Hindlimb muscle (tissue), 1 donor: Measurements from ENCODE around the gene C1QTNF6. TPM values are rescaled to one million over a fixed set of nuclear protein-coding genes. Genes with fewer than 3 reads are reported as not detected.
A peak's percentile ranks its signal among the peaks of the same experiment; 100 is the strongest.
"Not testable (repeated sequence)": the region's sequence is repeated elsewhere in the genome, so short reads cannot be mapped to it uniquely, and the experiment has no call there.

ENCODE experiments used
- DNase-seq: peaks from one replicate; pipeline ENCODE4 v3.0.0-alpha.2; 2013
- polyA plus RNA-seq: library from polyadenylated mRNA; unstranded; fragments of 120-200 nt; gene quantifications from one replicate; pipeline ENCODE4 v1.2.1, GENCODE V29; 2013; ENCODE audit not compliant: insufficient read length

C1QTNF6 gene
- polyA plus RNA-seq, 1 donor, result 17.7 TPM

GRCh38 chr22:37176464-37177061 is 11.5 kb downstream of the C1QTNF6 start:
- peak; percentile 93 for DNase-seq

DNA sequence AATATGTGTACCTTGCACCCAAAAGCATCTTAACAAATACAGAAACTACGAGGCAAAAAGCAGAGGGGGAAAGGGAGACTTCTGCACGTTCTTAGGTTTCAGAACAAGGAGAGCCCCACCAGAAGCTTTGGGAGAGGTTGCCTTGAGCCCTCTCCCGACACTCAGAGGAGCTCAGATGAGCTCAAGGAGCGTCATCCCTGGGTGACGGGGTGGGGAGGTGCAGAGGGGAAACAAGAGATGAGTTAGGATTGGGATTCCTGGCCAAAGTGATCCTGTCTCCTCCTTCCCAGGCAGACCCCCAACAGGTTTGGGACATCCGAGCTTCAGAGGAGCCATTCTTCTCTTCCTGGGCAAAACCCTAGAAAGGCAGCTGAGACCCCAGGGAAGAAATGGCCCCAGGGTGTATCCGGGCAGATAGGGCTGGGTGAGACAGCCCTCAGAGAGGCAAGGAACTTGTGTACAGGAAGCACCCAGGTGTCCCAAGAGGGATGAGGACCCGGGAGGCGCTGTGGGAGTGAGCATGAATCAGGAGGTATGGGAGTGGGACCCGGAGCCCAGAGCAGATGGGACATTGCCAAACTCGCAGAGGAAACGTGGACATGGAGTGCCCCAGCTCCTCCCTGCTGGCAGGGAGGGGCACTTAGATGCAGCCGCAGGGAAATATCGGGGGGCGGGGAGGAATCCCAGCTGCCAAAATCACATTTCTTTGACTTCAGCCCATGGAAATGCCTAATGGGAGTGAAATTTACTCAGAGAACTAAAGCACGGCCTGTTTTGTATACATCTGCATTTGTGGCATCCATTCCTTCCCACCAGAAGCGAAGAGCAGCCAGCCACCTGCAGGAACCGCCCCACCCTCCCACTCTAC is 12.4 kb downstream of the C1QTNF6 start:
- DNase-seq, result no peak

- no peak for DNase-seq
Observed at GRCh38 chr22:37174964-37175363, 13.1 kb downstream of the C1QTNF6 start.

DNA sequence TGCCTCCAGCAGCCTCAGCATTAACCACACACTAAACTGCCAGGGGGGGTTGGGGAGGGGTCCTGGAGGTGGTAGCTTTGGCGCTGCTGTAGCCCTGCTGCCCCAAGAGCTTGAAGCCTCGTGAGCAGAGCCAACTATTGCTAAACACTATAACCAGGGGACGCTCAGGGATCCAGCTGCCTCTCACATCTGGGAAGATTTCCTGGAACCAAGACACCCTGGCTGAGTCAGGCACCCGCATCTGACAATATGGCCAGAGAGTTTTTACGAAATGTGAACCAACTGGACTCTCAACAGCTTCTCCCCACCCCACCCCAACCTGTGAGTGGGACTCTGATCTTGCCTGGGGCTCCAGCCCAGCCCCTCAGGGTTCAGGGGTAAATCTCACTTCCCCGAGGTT is 14.3 kb downstream of the C1QTNF6 start:
- peak; percentile 66 for DNase-seq

DNA sequence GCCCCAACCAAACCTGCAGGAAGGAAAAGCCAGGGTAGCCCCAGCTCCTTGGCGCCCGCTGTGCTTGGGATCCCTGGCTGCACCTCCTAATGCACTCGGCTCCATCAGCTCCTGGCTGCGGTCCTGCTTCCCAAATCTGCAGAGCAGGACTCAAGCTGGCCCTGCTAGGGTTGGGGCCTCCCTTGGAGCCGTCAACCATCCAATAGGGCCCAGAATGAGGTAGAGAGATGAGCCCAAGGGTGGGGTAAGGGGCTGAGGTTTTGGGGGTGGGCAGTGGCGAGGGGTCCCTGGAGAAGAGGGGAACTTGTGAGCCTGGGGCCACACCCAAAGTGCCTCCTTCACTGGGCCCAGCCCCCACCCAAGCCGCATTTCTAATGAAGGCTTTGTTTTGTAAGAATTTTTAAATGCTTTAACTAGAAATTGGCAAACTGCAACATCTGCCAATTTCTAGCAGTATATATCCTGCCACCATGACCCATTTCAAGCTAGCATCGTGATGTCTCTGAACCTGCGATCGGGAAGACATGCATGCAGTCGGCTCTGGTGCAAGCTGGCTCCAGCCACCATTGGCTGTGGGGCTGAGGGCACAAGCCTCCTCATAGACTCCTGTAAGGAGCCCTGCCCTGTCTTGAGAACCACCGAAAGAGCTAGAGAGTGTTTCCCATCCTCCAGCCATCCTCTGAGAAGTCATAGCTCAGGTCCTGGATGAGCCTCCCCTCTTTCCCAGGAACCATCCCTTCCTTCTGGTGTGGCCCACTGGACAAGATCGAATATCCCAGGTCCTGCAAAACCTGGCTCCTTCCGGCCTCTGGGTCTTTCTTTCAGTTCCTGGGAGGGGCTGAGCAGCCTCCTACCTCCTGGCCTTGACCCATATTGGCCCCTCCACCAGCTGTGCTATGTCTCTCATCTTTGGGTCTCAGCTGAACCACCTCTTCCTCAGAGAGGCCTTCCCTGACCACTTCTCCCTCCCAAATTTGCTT is 15.5 kb downstream of the C1QTNF6 start:
- DNase-seq, result no peak

DNA sequence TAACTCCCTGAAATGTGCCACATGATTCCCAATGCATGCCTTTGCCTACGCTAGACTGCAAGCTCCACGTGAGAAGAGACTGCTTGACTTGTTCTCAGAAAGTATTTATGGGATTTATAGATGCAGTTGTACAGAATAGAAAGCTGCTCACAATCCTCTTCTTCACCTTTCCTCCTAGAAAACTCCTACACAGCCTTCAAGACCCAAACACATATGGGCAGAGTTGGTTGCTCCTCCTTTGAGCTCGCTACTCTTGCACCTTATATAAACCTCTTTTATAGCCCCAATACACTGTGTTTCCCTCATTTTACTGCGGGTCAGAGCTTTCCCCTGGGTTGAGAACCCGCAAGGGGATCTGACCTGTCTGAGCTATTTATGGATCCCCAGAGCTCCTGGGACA is 16.4 kb downstream of the C1QTNF6 start:
- DNase-seq, result no peak

- DNase-seq, result not testable (repeated sequence)
Observed at GRCh38 chr22:37170689-37171405, 17.2 kb downstream of the C1QTNF6 start.

- DNase-seq, result no peak
Observed at GRCh38 chr22:37169947-37170688, 17.9 kb downstream of the C1QTNF6 start.

GRCh38 chr22:37169406-37169805 is 18.6 kb downstream of the C1QTNF6 start:
- no peak for DNase-seq

- no peak for DNase-seq
Observed at GRCh38 chr22:37167981-37168647, 19.9 kb downstream of the C1QTNF6 start.

DNA sequence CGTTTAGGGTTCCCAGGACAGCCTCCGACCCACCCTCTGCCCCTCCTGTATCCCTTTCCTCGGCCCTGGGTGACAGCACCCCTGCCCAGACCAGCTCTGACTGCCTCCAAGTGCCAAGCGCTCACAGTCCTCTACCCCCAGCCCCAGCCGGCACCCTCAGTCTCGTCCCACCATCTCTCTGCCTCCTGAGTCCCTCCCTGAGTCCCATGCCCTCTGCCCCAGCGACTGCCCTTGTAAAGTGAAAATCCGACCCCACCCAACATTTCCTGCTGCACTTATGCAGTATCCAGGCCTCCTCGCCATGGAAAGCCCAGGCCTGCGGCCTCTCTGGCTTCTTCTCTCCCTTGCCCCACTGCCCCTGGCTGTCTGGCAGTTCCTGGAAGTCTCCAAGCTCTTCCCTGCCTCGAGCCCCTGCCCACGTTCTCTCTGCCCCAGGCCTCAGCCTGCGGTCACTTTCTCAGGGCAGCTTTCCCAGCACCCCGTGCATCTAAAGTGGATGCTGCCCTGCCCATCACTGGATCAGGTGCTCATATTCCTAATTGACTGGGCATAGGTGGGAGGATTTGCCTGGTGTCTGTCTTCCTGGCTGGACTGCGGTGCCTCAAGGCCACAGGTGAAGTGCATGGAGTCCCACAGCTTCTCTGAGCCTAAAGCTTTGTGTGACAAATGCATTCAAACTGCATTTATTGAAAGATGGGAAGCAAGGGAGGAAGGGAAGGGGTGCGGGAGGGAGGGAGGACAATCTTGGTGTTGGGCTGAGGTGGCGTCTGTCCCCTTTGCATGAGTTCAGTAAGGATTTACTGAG is 20.7 kb downstream of the C1QTNF6 start:
- no peak for DNase-seq

DNA sequence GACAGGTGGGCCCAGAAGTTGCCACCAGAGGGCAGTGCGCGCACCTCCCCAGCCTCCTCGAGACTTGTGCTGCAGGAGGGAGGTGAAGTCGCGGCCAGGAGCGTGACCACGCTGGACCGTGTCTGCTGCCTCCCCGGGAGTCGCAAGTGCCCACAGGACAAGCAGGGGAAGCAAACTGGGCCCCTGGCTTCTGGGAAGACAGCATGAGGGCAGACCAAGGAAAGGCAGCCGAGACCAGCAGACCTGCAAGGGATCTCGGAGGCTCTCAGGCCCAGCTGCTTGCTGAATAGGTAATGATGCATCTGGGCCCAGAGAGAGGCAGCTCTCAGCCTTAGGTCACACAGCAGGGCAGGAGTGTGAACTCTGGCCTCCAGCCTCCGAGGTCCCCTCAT is 21.4 kb downstream of the C1QTNF6 start:
- DNase-seq, result peak; percentile 86

DNA sequence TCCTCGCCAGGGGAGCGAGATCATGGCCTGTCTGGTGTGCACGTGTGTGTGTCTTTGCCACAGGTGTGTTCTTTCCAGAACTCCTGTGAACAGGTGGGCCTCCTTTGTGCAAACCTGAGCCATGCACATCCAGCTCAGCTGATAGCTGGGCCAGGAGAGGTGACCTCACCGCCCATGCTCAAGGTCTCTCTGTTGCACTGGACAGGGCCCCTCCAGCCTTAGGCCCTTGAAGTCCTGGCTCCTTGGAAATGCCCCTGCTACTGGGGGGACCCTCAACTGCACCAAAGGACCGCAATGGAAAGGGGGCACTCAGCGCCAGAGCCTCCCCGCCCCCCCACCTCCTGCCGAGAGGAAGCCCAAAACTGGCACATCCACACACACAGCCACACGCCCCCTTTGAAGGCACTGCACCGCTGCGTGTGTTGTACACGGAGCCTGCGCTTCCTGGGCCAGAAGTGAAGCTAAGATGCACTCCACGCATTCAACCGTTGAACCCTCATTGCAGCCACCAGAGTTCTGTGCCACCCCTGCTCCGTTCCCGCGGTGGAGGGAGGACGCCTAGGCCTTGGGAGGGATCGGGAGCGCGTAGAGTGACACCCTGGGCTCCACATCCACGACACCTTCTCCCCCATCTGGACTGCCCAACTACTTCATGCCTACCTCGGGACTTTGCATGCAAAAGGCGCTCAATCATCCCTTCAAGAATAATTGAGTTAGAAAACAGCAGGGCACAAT is 21.9 kb downstream of the C1QTNF6 start:
- no peak for DNase-seq

- no peak for DNase-seq
Observed at GRCh38 chr22:37165066-37165465, 23.0 kb downstream of the C1QTNF6 start.

DNA sequence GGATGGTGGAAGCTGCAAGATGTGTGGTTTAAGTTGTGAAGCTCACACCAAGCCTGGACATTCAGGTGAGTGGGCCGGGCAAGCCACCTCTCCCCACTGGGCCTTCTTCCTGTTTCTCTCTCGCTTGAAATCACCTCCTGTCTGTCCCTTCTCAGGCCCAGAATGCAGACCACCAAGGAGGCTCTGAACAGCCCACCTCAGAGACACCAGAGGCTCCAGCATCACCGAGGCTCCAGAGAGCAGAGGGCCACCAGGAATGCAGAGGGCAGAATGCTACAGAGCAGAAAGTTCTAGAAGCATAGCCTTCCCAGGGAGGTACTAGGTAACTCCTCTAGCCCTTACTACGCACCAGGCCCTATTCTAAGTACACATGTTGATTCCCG is 23.6 kb downstream of the C1QTNF6 start:
- no peak for DNase-seq

GRCh38 chr22:37163575-37164504 is 24.2 kb downstream of the C1QTNF6 start:
- no peak for DNase-seq

DNA sequence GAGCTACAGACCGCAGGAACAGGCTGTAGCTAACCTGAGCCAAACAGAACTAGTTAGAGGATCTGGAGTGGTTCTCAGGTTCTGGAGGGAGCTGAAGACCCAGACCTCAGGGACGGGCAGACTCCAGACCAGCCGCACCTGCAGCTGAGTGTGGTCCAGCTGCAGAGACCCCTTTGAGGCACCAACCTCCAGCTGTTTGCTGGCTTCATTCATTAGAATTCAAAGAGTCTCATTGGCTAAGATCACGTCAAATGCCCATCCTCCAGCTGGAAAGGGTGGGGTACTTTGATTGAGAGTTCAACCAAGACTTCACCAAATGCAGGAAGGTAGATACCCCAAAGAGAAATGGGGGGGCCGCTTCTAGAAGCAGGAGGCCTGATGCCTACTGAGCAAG is 25.0 kb downstream of the C1QTNF6 start:
- DNase-seq, result no peak
